Epithelial cell of esophagus (primary cell): ENCODE results near the gene HES5.

Experiments used
- DNase-seq: peaks from one replicate; pipeline ENCODE4 v3.0.0; 2010; ENCODE audit warnings: low read depth
- H3K4me3 ChIP-seq: 2 replicates; pipeline ENCODE4 v1.5.1; 2011; ENCODE audit warnings: mild to moderate bottlenecking, low read length, control low read depth
- CTCF ChIP-seq: IDR thresholded peaks from 2 replicates; pipeline ENCODE4 v1.5.1; 2011; ENCODE audit warnings: low read depth, mild to moderate bottlenecking, low read length, control low read depth, inconsistent platforms; ENCODE audit not compliant: insufficient read depth; ENCODE audit errors: missing control alignments

Gene HES5

GRCh38 chr1:2516124-2516523 lies 13.9 kb downstream of the HES5 start:
- H3K4me3 ChIP-seq = no peak overlapping the region
- no peak for DNase-seq
- TF ChIP-seq CTCF = no peak

- no peak for DNase-seq
- no peak overlapping the region for H3K4me3 ChIP-seq
- TF ChIP-seq CTCF = no peak
Measured at GRCh38 chr1:2515763-2516080, 14.3 kb downstream of the HES5 start.

- peak; percentile 20 for TF ChIP-seq CTCF
- no peak overlapping the region for H3K4me3 ChIP-seq
- DNase-seq = no peak
Measured at GRCh38 chr1:2514863-2515762, 14.9 kb downstream of the HES5 start.

GRCh38 chr1:2513939-2514652 lies 16.0 kb downstream of the HES5 start:
- no peak for TF ChIP-seq CTCF
- no peak for DNase-seq
- H3K4me3 ChIP-seq = no peak overlapping the region

- no peak overlapping the region for H3K4me3 ChIP-seq
- DNase-seq = no peak
- no peak for TF ChIP-seq CTCF
Measured at GRCh38 chr1:2512862-2513421, 17.1 kb downstream of the HES5 start.

- H3K4me3 ChIP-seq = no peak overlapping the region
- no peak for DNase-seq
- TF ChIP-seq CTCF = no peak
Measured at GRCh38 chr1:2510366-2511155, 19.5 kb downstream of the HES5 start.
